Activated gamma-delta T cell treated with anti-CD3 and anti-CD28 coated beads, Interleukin-2, amount 50 U/mL, for 16 hours (primary cell): ENCODE results near the gene WFDC12.

ENCODE experiments used
- DNase-seq: peaks from one replicate; pipeline ENCODE4 v3.0.0-alpha.2; 2020; ENCODE audit warnings: low read depth

The WFDC12 gene

DNA sequence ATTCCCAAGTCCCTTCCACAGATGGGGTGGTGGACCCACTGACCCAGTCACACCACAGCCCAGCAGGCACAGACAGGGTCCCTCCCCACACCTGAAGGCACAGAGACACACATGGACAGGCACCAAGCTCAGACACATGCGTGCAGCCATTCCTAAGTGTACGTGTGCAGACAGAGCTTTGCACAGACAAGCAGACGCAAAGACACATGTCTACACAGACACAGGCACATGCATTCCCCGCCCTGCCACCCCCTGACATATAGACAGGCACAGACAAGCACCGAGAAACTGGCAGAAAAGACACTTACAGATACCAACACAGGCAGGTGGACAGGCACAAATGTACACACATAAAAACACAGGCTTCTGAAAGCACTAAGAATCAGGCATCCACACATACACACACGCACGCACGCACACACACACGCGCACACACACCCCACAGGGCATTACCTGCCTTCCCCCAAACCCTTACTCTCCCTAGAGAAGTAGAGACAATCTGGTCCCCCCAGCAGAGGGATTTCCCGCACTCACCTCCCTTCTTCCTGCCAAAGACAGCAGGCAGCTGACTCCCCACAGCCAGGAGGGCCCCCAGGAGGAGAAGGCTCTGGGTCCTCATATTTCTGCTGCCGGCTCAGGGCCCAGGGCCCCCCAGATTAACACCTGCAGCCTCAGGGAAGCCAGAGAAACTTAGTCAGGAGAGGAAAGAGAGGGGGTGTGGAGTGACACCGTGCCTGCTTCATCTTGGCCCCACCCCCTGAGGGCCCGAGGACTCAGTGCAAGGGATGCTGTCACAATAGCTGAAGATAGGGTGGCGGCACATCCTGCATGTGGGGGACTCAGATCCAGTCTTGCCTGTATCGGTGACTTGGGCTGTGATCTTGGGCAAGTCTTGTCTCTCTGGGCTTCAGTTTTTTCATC lies 9.5 kb downstream of the WFDC12 start, which contains the start of gene WFDC5:
WFDC5 (minus strand) TSS at position 710 of the 921 bp plus-strand sequence; CDS start at position 619, 91 bp downstream.
- DNase-seq: no peak

DNA sequence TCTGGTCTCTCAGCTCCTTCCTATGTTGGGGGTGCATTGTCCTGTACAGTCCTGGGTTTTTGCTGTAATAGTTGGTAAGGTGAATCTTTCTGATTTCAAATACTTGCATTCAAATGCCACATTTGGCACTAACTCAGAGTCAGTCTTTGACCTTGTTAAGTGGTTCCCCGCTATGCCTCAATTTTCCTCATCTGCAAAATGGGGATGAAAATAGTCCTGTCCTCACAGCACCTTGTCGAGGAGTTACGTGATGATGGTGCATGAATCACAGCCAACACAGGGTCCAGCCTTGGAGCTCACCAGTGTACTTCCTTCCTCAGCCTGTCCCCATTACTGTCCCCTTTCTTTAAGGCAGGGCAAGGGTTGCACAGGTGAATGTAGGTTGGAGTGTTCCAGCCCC lies 10.4 kb downstream of the WFDC12 start:
- no peak for DNase-seq

DNA sequence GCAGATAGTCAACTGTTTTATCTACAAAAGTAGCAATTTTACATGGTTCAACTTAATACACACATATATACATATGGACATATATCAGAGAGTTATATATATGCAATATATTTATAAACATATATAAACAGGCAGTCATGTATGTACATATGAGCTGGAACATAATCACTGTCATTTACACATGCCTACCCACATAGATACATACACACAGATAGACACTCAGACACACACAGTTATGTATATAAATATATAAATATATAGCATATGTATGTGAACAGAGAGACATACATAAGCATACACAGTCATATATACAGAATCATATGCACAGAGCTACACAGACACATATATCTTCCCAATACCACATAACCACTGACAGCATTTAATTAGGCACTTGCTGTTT lies 11.5 kb downstream of the WFDC12 start:
- no peak for DNase-seq

DNA sequence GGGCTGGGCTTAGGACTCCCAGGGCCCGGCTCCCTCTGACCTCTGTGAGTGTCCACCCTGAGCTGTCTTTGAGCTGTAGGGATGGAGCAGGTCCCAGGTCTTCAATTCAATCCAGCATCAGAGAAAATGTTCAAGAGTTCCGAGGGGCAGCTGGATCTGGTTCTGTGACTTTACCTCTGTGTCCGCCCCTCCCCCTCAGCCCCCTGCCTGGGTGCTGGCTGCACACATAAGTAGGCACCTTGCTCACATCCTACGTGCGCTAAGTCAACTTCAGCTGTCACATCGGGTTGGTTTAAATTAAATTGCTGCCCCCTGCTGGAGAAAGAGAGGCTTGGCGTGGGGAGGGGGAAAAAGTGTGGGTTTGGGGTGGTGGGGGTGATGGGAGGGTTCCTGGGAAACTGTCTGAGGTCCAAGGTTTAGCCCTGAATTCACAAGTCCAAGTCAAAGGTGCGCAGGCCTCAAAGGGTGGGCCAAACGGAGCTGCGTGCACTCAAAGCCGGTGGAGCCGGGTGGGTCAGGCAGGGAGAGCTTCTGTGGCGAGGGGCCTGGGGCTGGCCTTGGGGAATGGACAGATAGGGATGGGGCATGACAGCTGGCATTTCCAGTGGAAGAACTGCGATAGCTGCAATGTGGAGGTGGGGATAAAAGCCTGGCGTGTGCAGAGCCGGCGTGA lies 12.3 kb downstream of the WFDC12 start:
- DNase-seq: no peak

DNA sequence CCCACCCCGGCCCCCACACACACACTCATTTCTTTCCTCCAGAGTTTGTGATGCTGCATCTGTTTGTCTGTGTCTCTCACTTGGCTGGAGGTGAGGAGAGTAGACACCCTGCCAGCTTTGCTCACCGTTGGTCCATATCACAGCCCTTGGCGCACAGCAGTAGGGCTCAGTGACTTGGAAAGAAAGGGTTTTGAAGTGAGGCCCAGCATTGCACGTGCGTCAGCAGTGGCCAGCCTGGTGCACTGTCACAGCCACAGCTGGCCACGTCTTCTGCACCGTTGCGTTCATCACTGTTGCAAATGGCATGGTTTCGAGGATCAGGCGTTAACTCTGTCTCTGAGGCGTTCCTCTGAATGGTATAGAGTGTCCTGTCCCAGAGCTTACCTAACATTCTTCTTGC lies 13.0 kb downstream of the WFDC12 start:
- DNase-seq: no peak

DNA sequence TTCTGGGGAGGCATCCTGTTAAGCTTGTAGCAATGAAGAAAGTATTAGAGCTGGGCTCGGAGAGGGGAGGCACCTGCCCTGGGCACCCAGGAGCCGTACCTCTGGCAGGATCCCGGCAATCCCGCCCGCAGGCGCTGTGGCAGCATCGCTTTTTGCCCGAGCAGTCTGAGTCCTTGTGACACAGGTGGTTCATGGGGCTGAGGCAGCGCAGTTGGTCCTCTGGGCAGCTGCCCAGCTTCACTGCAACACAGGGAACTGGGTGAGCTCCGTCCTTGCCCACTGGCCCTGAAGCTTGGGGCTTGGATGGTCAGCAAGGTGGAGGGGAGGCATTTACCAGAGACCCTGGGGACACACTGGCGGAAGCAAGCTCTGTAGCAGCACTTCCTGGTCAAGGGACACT lies 14.0 kb downstream of the WFDC12 start:
- no peak for DNase-seq

DNA sequence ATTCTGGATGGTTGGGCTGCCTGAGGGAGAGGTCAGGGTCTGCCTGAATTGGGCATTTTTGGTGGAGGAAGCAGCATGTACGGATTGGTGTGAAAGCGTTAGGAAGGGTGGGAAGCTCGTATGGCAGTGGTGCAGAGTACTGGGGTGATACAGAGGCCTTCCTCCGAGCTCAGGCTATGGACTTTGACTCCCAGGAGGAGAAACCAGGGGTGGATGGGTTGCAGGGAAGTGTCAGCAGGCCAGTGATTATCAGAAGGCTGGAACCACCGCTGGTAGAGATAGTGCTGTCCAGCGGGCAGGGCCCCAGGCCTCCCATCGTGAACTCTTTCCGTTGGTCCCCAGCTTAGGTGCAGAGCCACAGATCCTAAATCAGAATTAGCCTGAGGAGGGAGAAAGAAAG lies 14.6 kb downstream of the WFDC12 start:
- no peak for DNase-seq

DNA sequence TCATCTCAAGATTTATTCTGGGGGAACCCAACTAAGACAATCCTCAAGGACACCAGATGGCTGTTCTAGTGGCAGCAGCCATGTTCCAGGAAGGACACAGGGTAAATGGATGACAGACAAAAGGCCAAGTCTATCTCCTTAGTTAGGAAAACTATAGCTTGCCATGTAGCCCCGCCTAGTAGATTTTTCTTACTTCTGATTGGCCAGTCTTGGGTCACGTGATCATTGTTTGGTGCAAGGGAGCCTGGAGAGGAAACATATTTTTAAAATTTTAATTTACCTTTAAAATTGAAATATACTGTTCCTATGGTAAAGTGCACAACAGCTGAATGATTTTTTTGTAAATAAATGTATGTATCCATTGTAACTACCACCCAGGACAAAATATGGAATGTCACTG lies 18.9 kb downstream of the WFDC12 start:
- DNase-seq: no peak

DNA sequence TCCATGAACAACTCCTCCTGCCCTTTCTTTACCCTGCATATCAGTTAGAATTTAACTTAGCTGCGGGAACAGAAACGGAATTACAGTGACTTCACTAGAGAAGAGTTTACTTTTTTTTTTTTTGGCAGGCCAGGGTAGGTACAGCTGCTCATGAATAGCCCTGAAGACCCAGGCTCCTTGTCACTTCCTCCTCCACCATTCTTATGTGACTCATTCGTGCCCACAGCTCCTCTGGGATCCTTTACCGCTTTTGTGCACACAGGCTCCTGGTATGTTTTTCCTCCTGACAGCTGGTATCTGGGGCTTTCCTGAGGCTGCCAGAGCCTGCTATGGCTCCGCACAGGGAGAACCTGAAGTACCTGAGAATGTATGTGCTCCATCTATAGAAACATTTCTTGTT lies 19.5 kb downstream of the WFDC12 start:
- DNase-seq: no peak

DNA sequence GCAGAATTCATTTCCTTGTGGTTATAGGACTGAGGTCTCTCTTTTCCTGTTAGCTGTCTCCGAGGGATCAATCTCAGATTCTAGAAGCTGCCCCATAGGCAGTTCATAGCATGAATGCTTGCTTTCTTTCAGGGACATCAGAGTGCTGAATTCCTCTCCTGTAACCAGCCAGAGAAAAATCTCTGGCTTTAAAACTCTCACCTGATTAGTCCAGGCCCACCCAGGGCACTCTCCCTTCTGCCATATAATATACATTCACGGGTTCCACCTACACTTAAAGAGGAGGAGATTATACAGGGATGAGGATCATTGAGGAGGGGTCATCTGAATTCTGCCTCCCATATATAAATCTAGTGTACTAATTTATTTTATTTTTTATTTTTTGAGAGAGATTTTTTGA lies 21.2 kb downstream of the WFDC12 start:
- DNase-seq: no peak

DNA sequence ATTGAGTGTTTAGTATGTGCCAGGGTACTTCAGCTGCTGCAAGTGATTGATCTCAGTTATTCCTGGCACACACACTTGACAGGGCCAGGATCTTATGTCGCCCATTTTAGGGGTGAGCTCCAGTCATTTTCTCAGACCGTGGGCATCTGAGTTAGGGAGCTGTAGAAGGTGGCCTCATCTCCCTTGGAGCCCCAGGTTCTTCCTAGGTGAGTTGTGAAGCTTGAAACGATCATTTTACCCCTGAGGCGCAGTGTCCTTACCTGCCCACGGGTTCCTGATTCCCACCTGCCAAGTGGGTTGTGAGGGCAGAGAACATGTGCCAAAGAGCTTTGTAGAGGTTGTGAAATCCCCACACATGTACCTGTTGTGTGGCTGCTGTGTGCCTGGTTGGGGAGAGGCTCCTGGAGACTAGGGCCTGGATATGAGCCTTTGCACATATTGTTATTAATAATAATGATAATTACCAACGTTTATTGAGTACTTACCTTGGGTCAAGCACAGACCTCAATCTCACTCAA lies 22.9 kb downstream of the WFDC12 start:
- no peak for DNase-seq

DNA sequence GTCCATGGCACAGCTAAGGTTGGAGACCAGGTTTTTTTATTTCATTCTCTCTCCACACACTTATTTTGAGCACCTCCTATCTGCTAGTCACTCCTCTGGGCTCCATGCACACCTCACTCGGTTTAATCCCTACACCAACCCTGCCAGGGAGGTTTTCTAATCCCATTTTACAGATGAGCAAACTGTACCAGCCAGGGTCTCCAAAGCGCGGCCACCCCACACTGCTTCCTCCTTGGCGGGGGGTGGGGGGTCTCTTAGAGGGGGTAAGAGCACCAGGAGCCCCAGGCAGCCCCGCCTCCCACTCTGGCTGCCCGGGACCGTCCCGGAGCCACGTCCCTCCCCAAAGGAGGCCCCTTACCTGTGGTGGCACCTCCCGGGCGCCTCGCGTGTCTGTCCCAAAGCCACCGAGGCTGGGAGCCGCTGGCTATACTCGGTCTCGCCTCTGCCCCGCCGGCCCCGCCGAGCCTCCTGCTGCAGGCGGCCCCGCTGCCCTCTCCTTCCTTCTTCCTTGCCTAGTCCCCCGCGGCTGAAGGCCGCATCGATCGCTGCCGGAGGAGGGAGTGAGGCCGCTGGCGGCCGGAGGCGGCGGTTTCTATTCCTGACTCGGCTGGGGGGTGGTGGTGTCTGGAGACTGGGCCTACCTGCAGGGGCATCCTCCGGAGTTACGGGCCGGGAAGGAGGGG lies 23.6 kb downstream of the WFDC12 start, which contains the start of gene KCNS1:
KCNS1 (minus strand) TSS at position 565 of the 683 bp plus-strand sequence. CDS start 1,891 bp downstream, outside the sequence.
- DNase-seq: no peak

DNA sequence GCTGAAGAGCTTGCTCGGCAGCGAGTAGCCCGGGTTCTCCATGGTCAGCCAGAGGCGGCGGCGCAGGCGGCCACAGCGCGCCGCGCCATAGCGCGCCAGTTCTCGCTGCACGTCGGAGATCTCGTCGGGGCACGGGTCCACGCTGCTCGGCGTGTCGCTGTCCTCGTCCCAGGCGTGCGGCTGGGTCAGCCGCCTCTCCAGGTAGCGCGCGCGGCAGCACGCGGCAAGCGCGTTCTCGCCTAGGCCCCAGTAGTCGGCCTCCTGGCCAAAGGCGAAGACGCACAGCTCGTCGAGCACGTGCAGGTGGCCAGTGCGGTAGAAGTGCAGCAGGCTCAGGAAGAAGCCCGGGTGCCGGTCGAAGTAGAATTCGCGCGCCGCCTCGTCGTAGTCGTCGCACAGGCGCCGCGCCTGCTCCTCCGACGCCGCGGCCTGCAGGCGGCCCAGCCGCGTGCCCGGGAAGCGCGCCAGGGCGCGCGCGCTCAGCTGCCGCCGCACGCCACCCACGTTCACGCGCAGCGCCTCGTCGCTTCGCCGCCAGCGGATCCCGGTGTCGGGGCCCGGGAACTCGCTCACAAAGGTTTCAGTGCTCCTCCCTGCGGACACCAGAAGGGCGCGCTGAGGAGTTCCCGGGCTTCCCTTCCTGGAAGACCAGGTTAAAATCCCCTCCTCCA lies 26.0 kb downstream of the WFDC12 start:
- DNase-seq: no peak

DNA sequence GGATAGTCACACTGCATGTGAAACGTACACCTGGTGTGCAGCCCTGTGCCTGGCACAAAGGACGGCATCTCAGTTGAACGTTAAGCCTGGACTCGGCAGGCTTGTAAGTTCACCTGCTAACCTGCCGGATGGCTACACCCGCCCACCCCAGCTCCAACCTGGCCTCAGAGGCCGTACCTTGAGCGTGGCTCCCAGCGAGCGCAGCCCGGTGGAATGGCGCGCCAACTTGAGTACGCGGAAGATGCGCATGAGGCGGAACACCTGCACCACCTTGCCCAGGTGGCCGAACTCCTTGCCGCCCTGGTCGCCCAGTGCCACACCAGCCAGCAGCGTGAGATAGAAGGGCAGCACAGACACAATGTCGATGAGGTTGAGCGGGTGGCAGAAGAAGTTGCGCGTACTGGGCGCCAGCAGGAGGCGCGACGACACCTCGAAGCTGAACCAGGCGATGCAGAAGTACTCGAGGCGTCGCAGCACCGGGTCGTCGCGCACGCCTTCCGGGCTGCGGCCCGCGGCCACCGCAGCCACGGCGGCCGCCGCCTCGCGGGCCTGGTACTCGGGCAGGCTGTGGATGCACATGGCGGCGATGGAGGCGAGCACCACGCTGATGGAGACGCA lies 26.7 kb downstream of the WFDC12 start:
- DNase-seq: no peak

DNA sequence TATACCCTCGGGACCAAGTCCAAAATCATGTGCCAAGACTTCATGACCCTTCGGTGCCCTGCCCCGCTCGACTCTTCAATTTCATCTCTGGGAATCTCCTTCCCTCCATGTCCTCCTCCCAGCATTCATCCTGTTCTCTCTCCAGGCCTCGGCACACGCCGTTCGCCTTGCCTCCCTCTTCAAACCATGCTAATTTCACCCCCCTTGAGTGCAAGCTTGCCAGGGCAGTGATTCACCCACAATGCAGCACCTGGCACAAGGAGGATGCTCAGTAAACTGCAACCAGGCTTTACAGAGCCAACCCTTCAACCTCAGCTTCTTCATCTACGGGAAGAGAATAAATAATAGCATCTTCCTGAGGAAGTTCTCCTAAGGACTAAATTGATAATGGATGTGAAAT lies 27.5 kb downstream of the WFDC12 start:
- no peak for DNase-seq

DNA sequence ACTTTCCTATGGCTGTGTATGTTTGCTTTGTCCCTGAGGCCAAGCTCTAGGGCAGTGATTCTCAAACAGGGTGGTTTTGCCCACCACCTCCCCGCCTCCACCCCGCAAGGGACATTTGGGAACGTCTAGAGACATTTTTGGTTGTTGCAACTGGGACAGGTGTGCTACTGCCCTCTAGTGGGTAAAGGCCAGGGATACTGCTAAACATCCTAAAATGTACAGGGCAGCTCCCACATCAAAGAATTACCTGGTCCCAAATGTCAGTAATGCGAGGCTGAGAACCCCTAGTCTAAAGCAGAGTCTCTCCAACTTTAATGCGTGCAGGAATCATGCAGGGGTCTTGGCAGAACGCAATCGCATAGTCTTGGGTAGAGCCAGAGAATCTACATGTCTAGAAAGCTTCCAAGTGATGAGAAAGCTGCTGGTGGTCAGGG lies 28.4 kb downstream of the WFDC12 start:
- DNase-seq: peak; percentile 31

DNA sequence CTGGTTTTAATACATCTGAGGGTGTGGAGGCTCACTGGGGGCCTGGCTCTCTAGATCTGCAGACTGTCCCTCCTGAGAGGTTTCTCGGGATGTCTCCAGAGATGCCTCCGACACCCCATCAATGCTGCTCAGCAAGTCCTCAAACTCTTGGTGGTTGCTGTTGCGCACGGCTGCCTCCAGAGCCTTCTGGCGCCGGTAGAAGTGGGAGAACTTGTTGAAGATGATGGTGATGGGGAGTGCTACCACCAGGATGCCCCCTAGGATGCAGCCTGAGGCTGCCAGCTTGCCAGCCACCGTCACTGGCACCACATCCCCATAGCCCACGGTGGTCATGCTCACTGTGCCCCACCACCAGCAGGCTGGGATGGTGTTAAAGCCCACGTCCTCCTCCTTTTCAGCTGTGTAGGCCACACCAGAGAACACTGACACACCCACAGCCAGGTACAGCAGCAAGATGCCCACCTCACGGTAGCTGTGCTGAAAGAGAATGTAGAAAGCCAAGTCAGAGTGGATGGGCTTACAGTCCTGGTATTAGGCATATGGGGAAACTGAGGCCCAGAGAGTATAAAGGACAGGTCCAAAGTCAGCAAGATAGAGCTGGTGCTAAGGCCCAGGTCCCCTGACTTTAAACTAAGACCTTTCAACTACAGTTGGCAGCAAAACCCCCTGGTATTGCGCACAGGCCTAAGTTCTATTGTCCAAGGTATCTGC lies 29.2 kb downstream of the WFDC12 start:
- no peak for DNase-seq

DNA sequence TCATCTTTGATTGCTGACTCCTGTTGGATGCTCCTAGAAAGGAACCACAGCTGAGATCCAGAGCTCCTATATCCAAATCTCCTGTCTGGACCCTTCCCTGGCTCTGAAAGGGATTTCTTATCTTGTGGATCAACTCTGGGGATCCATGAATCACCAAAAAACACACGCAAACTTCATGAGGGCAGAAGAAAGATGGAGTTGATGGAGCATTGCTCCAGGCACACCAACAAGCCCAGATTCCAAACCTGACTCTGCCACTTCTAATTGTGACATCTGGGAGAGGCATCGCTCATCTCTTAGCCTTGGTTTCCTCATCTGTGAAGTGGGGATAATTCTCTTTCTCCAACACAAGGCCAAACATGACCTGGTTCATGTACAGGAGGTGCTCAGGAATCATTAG lies 30.1 kb downstream of the WFDC12 start:
- DNase-seq: no peak

DNA sequence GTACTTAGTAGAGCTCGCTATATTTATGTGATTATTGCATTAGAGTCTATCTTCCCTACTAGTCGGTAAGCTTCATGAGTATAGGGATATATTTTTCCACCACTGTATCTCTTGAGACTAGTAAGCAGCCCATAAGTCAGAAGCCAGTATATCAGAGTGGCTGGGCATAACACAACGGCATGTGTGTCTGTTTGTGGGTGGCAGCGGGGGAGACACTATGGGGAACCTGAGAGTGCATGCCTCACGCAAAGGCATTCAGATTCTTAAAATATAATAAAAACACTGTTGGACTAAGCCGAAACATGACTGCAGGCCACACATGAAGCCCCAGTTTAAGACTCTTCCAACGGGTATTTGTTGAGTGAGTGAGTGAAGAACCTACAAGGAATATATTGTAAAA lies 31.4 kb downstream of the WFDC12 start:
- DNase-seq: no peak

DNA sequence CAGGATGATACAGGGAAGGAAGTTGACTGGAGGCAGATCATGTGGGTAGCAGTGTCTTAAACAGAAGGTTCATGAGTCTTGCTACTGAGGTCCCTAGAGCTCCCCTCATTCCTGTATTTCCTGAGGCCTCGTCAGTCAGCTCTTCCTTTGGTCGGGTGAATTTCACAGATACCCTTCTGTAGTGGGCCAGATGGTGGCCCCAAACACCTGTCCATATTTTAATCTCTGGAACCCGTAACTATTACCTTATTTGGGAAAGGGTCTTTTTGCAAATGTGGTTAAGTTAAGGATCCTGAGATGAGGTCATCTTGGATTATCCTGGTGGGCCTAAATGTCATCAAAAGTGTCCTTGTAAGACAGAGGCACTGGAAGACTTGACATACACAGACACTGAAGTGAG lies 32.9 kb downstream of the WFDC12 start:
- no peak for DNase-seq

DNA sequence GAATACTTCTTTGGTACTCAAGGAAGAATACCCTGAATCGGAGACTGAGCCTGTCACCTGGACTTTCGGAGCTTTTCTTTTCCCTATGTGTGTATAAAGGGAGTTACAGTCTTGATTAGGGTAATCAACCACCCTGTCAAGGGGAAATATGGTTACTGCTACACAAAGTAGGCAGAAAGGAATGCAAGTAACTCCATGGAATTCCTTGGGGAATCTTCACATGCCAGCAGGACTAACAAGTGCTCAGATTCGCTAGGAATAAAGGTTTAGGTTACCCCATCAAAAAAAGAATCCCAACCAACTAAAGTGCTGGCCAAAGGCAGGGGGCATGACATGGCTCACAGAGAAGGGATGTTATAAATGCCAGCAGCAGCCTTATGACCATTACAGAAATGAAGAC lies 33.8 kb downstream of the WFDC12 start:
- DNase-seq: no peak
